ENCODE results near the gene SGSM2.
A peak's percentile ranks its signal among the peaks of the same experiment; 100 is the strongest.

Gene SGSM2

DNA sequence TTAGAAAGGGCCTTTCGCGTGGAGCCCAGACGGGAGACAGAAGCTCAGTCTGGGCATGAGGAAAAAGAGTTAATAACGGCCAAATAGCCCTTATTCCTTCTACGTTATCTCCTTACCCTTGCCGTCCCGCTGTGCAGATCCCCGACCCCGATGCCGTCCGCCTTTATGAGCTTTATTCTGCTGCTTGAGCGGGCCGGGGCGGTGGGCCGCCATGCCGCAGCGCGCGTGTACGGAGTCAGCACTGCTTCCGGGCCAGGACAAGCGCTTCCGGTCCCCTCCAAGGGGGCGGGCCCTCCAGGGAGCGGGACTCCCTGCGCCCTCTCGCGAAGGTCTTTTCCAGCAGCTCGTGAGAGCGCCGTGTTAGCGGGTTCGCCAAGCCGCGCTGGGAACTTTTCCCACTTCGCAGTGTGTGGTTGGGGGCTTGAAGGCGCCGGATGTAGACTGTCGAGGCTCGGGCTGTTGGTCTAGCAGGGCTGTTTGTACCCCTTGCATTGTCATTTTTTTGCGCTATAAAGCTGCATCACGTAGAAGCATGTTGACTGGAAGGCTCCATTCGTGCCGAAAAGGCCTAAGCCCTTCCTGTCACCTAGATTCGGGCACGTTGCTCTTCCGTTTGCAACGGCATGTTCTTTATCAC is 968 bp upstream of the SGSM2 start, which contains the start of gene TSR1:
TSS of gene TSR1 (minus strand) at position 243 of the 637 bp plus-strand sequence. CDS start at position 213, 30 bp downstream.
- peak; percentile 71 for DNase-seq

DNA sequence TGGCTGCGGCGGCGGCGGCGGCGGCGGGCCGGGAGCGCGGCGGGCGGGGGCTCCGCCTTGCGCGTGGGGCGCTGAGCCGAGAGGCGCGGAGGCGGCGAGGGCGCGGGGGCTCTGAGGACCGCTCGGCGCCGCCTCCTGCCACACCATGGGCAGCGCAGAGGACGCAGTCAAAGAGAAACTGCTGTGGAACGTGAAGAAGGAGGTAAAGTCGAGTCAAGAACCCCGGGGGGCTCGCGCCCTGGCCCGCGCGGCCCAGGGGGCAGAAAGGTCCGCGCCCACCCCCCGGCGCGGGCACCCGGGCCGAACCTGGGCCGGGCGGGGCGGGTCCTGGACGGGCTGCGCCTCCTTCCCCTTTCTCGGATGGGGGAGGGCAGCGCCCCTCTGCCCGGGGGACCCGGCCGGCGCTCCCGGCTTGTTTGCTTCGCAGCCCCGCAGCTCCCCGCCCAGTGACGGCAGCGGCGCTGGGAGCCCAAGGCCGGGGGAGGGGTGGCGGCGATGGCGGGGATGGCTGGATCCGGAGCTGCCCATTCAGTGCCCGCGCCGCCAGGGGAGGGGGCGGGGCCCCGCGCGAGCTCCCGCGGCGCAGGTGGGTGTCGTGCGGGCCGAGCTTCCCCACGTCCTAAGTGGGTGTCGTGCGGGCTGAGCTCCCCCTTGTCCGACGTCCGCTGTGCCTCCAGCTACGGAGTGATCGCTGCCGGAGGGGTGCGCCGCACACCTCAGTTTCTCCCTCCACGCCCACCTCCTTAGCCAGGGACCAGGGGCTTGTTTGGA is 428 bp downstream of the SGSM2 start:
- DNase-seq, result no peak

DNA sequence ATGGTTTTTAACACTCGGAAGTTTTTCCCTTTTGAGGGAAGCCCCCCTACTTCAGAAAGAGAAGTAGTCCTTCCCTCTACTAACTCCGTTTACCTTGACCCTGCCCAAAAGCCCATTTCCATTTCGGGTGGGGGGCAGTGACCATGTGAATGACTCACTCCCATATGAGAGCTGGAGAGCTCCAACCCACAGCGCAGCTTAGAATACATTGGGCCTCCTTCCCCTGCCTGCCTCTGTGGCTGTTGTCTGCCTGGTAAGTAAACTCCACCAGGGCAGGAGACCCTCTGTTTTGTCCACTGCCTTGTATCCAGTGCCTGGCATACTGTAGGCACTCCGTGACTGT is 985 bp downstream of the SGSM2 start:
- no peak for DNase-seq

DNA sequence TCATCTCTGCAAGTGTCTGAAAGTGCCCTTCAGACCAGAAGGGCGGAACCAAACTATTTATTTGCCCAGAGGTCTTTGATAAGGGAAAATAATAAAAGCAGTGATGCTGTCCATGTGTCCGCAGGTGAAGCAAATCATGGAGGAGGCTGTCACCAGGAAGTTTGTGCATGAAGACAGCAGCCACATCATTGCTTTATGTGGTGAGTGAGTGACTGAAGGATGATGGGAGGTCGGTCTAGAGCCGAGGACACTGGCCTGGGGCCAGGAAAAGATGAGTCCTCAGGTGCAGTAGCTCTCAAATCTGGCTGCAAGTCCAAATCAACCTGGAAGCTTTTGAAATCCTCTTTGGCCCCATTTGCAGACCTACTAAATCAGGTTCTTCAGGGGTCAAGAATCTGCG is 6.1 kb downstream of the SGSM2 start:
- no peak for DNase-seq

DNA sequence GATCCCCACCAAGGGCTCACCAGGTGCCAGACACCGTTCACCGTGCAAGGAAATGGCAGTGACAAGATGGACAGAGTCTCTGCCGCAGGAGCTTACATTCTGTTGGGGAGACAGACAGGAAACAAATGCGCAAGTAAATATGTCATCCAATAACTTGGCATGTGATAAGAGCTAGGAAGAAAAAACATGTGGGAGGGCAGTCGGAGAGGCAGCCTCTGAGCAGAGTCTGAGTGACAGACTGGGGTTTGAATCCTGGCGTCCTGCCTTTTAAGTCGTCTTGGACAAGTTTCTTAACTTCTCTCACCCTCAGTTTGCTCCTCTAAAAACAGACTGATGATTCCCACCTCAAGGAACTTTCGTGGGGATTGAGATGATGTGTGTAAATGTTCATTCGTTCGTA is 7.2 kb downstream of the SGSM2 start:
- no peak for DNase-seq

DNA sequence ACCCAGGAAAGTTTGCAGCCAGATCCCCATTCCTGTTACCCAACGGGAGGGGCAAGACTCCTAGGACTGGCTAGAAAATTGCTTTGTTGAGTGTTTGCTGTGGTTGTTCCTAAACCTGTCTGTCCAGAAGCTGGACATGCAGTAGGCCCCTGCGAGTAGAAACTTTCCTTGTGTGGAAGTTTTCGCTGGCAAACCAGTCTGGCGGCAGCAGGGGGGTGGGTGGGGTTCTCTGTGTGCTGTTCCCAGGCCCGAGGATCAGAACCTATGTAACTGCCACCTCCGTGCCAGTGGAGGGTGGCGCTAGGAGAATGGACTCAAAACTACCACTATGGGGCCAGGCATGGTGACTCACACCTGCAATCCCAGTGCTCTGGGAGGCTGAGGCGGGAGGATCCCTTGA is 9.2 kb downstream of the SGSM2 start:
- DNase-seq, result no peak

DNA sequence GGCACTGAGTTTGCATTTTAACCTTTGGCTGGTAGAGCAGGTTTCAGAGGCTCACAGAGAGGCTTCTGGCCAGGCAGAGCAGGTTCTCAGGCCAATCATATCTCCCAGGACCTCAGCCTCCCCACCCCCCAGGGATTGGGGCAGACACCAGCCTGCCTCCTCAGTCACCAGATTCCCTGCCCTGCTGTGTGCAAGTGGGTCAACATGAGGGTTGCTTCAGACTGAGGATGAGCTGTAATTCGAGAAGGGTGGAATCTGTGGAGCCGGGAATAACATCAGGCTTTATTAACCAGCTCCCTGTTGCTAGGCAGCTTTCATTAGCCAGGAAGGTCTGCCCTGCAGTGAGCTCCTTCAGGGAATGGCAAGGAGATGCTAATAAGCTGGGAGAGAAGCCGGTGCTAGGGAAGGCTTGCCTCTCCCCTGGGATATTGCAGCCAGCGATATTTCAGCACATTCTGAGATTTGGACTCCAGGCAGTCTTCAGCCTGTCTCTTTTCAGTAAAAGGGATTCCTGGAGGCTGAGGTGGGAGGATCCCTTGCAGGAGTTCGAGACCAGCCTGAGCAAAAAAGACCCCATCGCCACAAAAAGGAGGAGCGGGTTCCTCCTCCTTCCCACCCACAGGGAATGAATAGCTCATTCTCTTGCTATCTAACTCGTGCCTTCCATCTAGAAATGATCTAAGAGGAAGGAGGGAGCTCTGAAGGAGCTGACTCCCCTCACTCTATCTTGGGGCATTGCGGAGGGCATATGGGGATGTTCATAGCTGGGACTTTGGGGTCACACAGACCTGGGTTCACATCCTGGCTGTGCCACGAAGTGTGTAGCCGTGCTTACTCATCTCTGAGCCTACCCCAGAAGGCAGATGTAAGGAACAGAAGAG is 10.7 kb downstream of the SGSM2 start:
- no peak for DNase-seq

DNA sequence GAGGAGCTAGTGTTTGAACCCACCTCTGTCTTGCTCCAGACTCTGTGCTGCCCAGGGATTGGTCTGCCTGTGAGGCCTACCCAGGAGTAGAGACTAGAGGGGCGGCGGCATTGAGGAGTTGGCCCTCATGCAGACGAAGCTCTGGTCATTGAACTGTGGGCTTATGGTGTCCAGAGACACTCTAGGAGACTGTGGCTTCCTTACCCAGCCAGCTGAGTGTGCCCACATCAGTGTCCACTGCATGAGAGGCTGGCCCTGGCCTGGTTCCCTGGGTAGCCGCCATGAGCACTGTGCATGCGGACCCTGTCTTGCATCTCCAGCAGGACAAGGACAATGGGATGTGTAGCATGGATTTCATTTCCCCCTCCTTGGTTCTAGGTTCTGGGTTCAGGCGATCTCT is 14.0 kb downstream of the SGSM2 start:
- no peak for DNase-seq

DNA sequence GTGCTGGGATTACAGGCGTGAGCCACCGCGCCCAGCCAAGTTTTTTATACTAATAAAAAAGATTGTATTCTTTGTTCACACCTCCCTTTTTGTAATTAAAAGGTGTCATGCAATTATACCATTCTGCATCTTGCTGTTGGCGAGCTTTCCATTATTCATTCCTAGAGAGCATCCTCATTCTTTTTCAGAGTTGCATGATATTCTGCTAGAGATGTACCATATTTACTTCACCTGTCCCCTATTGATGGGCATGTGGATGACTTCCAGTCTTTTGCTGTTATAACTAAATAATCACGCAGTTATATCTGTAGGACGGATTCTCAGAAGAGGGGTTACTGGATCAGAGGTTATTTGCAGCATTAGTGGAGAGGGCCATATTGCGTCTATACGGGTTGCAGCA is 17.0 kb downstream of the SGSM2 start:
- DNase-seq, result no peak

DNA sequence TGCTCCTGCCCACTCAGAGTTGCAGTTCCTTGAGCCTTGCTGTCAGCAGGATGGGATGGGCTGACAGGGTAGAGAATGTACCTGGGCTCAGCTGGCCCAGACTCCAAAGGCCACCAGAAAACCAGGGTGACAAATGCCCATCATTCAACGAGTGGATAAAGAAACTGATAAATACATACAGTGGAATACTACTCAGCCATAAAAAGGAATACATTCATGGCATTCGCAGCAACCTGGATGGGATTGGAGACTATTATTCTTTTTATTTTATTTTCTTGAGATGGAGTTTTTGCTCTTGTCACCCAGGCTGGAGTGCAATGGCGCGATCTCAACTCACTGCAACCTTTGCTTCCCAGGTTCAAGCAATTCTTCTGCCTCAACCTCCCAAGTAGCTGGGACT is 19.9 kb downstream of the SGSM2 start:
- DNase-seq, result no peak

DNA sequence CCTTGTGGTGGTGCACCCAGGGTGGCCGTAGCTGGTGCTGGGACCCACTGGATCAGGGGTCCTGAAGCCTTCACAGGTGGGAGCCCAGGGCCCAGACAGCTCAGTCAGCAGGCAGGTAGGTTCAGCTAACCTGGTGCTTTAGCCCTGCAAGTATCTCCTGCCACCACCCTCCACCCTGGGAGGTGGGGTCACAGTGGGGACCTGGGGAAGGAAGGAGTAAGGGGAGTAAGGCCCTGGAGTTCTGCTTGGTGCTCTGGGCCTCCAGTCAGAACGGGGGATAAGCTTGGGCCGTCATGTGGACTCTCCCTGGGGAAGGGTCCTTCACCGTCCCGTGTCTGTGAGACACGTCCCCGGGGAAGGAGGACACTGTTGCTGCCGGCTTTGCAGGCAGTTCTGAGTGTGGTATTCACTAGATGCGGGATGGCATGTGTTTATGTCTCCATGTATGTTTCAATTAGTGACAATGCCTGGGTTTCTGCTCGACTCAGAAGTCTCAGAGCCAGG is 20.7 kb downstream of the SGSM2 start:
- no peak for DNase-seq

DNA sequence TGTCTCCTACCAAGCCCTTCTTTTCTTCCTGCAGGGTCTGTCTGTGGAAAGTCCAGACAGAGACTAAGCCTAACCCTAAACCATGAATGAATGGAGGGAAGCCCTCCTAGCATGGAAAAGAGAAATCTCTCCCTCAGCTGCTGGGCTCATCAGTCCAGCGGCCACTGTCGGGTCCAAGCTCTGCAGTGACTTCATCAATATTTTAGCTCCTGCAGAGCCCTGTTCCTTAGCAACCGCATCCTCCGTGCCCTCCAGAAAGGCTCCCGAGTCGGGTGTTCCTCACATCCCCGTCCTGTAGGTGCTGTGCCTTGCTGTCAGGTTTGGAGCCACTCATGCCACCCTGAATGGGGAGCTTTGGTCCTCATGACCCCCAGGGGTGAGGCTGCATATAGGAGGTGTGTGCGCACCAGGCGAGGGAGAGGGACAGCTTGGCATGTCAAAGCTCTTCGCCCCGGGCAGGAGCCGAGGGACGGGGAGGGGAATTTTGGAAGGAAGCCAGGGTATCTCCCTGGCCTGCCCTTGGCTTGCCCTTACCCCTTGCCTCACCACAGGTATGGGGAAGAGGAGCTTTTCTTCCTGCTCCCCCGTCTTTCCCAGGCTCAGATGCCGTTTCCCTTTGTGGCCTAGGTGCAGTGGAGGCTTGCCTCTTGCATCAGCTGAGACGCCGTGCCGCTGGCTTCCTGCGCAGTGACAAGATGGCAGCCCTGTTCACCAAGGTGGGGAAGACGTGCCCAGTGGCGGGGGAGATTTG is 23.9 kb downstream of the SGSM2 start:
- no peak for DNase-seq

DNA sequence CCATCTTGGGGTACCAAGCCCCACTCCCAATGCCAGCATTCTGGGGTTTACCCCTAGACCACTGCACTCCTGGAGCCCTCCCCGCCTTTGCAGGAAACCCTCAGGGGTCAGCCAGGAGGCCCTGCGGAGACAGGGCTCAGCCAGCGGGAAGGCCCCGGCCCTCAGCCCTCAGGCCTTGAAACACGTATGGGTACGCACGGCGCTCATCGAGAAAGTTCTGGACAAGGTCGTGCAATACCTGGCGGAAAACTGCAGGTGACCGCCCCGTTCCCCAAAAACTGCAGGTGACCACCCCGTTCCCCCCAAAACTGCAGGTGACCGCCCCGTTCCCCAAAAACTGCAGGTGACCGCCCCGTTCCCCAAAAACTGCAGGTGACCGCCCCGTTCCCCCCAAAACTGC is 24.7 kb downstream of the SGSM2 start:
- no peak for DNase-seq

DNA sequence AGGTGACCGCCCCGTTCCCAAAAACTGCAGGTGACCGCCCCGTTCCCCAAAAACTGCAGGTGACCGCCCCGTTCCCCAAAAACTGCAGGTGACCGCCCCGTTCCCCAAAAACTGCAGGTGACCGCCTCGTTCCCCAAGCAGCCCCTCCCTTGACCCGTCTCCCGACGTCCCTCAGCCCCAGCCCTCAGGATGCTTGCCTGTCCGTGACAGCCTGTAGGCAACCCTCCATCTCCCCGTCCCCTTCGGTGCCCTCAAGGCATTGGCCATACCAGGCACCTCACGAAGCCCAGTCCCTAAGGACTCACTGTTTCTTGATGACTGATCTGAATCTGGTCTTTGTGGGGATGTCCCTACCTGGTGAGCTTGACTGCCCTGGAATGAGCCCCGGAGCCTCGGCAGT is 25.1 kb downstream of the SGSM2 start:
- no peak for DNase-seq

DNA sequence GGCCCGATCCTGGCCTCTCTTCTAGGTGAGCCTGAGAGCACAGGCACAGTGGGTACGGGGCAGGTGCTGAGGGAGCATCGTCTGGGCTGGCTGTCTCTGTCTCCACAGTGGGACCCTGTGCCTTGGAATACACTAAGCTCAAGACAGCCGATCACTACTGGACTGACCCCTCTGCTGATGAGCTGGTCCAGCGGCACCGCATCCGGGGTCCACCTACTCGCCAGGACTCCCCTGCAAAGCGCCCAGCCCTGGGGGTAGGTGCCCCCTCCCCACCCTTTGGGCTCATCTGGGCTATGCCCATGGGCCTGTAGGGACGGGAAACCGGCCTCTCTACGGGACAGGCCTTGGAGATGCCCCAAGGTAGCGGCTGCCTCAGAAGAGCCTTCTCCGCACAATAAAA is 25.6 kb downstream of the SGSM2 start:
- DNase-seq, result no peak

DNA sequence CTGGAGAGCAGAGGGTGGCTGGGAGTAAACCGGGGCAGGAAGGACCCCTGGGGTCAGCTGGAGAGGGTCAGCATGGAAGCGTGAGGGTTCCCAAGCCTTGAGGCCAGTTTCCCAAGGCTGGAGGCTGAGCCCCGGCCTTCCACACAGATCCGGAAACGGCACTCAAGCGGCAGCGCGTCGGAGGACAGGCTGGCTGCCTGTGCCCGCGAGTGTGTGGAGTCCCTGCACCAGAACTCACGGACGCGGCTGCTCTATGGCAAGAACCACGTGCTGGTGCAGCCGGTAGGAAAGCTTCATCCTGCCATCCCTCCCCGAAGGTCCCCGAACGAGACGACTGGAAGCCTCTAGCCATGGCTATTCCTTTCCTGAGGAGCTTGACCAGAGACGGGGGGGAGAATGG is 26.0 kb downstream of the SGSM2 start:
- no peak for DNase-seq

DNA sequence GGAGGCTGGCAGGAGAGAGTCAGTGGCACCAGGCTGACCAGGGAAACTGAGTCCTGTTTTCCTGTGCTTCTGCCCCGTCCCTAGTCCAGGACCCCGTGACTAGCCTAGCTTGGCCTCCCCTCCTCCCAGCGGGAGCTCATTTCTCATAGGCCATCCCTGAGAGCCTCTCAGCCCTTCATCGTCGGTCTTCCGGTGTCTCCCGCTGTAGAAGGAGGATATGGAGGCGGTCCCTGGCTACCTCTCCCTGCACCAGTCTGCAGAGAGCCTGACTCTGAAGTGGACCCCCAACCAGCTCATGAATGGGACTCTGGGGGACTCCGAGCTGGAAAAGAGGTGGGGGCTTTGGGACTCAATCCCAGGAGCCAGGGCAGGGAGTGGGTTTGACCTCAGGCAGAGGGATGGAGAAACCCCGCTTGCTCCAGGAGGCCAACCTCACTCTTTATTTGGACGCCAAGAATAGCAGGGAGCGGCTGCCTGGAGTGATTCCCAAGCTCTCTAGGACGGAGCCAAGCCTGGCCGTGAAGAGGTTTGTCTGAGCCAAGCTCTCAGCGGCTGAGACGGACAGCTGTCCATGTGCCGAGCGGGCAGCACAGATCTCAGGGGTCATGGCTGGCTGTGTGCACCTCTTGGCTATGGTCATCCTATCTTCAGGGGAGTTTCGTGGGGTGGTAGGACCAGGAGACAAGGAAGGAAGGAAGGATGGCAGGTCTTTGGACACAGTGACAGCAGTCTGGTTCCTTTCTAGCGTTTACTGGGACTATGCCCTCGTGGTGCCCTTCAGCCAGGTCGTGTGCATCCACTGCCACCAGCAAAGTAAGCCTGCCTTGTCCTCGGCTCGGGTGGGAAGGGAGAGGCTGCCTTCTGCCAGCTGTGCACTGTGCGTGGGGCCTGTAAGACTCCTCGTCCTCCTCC is 26.8 kb downstream of the SGSM2 start:
- DNase-seq, result no peak

DNA sequence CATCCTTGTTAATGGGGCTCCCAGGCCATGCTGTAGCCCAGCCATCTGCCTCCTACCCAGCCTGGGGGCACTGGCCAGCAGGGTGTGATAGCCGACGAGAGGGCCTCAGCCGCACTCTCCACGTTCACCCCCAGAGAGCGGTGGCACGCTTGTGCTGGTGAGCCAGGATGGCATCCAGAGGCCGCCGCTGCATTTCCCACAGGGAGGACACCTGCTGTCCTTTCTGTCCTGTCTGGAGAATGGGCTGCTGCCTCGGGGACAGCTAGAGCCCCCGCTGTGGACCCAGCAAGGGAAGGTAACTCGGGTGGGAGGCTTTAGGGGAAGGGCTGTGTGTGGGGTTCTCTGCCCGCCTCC is 27.4 kb downstream of the SGSM2 start:
- DNase-seq, result no peak

DNA sequence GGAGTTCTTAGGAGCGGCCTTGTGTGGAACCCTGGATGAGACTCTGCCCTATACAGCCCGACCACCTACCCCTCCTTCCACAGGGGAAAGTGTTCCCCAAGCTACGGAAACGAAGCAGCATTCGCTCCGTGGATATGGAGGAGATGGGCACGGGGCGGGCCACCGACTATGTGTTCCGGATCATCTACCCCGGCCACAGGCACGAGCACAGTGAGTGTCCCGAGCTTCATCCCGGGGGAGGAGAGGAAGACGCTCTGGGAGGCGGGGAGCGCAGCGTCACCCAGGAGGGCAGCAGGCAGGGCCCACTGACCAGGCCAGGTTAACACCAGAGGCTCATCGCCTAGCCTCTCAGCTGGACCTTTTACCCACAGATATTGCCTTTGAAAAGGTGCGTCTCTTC is 27.8 kb downstream of the SGSM2 start:
- no peak for DNase-seq

DNA sequence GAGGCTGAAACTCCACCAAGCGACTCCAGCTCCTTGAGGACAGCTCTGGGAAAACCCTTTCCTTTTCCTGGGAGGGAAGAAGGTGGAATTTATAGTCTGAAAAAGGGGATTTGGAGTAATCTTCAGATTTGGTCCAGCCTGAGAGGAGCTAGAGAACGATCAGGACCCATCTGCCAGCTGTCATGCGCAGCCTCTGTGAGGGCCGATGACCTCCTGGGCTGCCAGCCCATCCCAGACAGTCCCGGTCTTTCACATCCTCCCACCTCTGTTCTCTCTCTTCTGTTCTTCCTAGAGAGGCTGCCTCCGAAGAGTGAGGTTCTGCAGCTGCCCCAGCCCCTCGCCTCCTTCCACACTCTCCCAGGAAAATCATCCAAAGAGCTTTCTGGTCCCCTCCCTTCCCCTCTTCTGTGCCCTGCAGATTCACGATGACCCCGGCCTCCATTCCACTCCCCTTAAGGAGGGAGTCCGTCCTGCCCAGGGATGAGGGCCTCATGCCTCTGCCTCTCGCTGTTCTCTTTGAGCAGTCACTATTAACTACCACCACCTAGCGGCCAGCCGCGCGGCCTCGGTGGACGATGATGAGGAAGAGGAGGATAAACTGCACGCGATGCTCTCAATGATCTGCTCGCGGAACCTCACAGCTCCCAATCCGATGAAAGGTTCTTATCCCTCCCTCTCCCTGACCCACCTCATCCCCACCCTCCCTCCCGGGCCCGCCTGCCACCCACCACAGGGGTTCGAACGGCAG is 29.6 kb downstream of the SGSM2 start:
- DNase-seq, result no peak

DNA sequence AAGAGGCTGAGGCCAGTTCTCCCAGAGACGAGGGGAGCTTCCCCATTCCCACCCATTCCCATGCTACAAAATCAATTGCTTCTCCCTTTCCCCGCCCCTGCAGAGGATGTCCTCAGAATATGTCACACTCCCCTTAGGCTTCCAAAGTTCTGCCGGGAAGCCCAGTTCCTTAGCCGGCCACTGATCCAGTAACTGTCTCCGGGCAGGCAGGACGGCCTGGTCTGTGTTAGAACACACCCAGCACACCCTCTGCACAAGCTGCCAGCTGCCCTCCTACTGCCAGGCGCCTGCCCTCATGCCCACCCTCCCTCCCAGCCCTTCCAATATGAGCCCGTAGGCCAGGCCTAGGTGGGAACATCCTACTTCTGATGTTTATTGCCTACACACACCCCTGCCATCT is 31.1 kb downstream of the SGSM2 start:
- no peak for DNase-seq

Data from NK-92 treated with Interleukin-12 subunit alpha and Interleukin-12 subunit beta, amount 100 ng/mL, for 24 hours (cell line).